Testis (tissue), 2 donors: ENCODE data around the gene GPATCH4.

ENCODE experiments used
- CTCF ChIP-seq, 3 experiments: fragments of 450-650 bp in 2 of 3; fragments of 200-600 bp in 1 of 3; sonication (generic) in 1 of 3; IDR thresholded peaks; one replicate each; pipeline ENCODE4 v1.5.1; 2016 to 2019; ENCODE audit warnings: antibody characterized with exemption in 3 of 3, mild to moderate bottlenecking in 2 of 3, moderate library complexity in 1 of 3
- POLR2A ChIP-seq: fragments of 450-650 bp; IDR thresholded peaks from one replicate; pipeline ENCODE4 v1.6.1; 2017; ENCODE audit warnings: antibody characterized with exemption, mild to moderate bottlenecking, moderate library complexity

GRCh38 chr1:156551066-156551643 lies 50.1 kb downstream of the GPATCH4 start:
- no peak for TF ChIP-seq CTCF (IDR thresholded peaks at IDR 0.05)
- no peak for TF ChIP-seq POLR2A
